Panc1 (cell line): ENCODE results near the gene CAV2. TPM values are rescaled to one million over a fixed set of nuclear protein-coding genes. Genes with fewer than 3 reads are reported as not detected.
A peak's percentile ranks its signal among the peaks of the same experiment; 100 is the strongest.

Experiments used
- ATAC-seq: fragments of 200-7000 bp; cut with Tn5 transposase; 2 replicates; pipeline ENCODE4 v1.9.1; 2020; ENCODE audit warnings: mild to moderate bottlenecking, moderate library complexity
- BruUV-seq: library from RNA; stranded (reverse); fragments of 400-500 nt; replicated peaks from 2 replicates; lab custom pipeline; 2021; lab: Mats Ljungman, UMichigan
- CTCF ChIA-PET: fragments of 300-600 bp; sonication (Branson Sonifier 250); formaldehyde crosslinking; loops from one replicate; lab custom pipeline; 2022; ENCODE audit warnings: antibody characterized with exemption; lab: Charles Lee
- POLR2A ChIA-PET: fragments of 300-600 bp; sonication (Branson Sonifier 250); formaldehyde crosslinking; loops from one replicate; lab custom pipeline; 2022; ENCODE audit warnings: antibody characterized with exemption; lab: Charles Lee
- DNase-seq: peaks from one replicate; pipeline ENCODE4 v3.0.0-alpha.2; 2010; ENCODE audit warnings: low read depth, low spot score
- H3K27ac ChIP-seq: 2 replicates; pipeline ENCODE4 v1.5.1; 2011; ENCODE audit warnings: mild to moderate bottlenecking, low read length, inconsistent platforms
- H3K27me3 ChIP-seq: fragments of 200-500 bp; sonication (Bioruptor generic); 2 replicates; pipeline ENCODE4 v1.6.0; 2014; ENCODE audit warnings: low read length, inconsistent platforms; ENCODE audit not compliant: control insufficient read depth, insufficient read depth
- H3K36me3 ChIP-seq: fragments of 200-500 bp; sonication (Bioruptor generic); 2 replicates; pipeline ENCODE4 v1.5.1; 2014; ENCODE audit warnings: inconsistent platforms, mild to moderate bottlenecking, low read length, moderate library complexity; ENCODE audit not compliant: control insufficient read depth, insufficient read depth
- H3K4me1 ChIP-seq: 2 replicates; pipeline ENCODE4 v1.5.1; 2011; ENCODE audit warnings: inconsistent platforms, mild to moderate bottlenecking, low read length, moderate library complexity; ENCODE audit not compliant: control insufficient read depth, insufficient read depth
- H3K4me3 ChIP-seq, 2 experiments: 2 replicates each; pipeline ENCODE4 v1.5.1; 2011 to 2012; ENCODE audit warnings: low read depth in 2 of 2, low read length in 2 of 2, mild to moderate bottlenecking in 2 of 2, inconsistent platforms in 1 of 2, moderate library complexity in 1 of 2
- H3K9me3 ChIP-seq: fragments of 200-500 bp; sonication (Bioruptor generic); 2 replicates; pipeline ENCODE4 v1.5.1; 2014; ENCODE audit warnings: low read depth, mild to moderate bottlenecking, inconsistent platforms, low read length, moderate library complexity; ENCODE audit not compliant: control insufficient read depth, insufficient read depth
- CTCF ChIP-seq: fragments of 450-650 bp; IDR thresholded peaks from 2 replicates; pipeline ENCODE4 v1.5.1; 2017; ENCODE audit warnings: mild to moderate bottlenecking
- POLR2AphosphoS5 ChIP-seq: IDR thresholded peaks from 2 replicates; pipeline ENCODE4 v1.6.1; 2012; ENCODE audit warnings: mild to moderate bottlenecking, low read depth, low read length, moderate library complexity
- REST ChIP-seq, 2 experiments: IDR thresholded peaks; 2 replicates each; pipeline ENCODE4 v1.6.1; 2011 to 2012; ENCODE audit warnings: low read depth in 2 of 2, control low read depth in 1 of 2, low read length in 1 of 2, mild to moderate bottlenecking in 1 of 2, moderate library complexity in 1 of 2; ENCODE audit not compliant: insufficient read depth in 1 of 2
- SIN3A ChIP-seq: IDR thresholded peaks from 2 replicates; pipeline ENCODE4 v1.6.1; 2012; ENCODE audit warnings: low read depth, mild to moderate bottlenecking, low read length, moderate library complexity, borderline replicate concordance; ENCODE audit not compliant: insufficient read depth
- TCF7L2 ChIP-seq: IDR thresholded peaks from 2 replicates; pipeline ENCODE4 v1.6.1; 2011; ENCODE audit warnings: mild to moderate bottlenecking, low read depth, low read length, inconsistent platforms
- in situ Hi-C: cut with HindIII; loops from 2 replicates; pipeline ENCODE4 v1.10.0; 2016; ENCODE audit warnings: low sequenced_read_pairs, low pct_unique_long_range_greater_than_20kb
- intact Hi-C: fragments of 100-400 bp; cut with micrococcal nuclease; formaldehyde crosslinking; loops from one replicate; pipeline ENCODE4 v1.10.0; 2022; ENCODE audit not compliant: unreplicated experiment
- total RNA-seq: library from RNA; stranded (reverse); gene quantifications from one replicate; pipeline ENCODE4 v1.2.1, GENCODE V29; 2021; ENCODE audit not compliant: unreplicated experiment

CAV2 gene
- total RNA-seq, 1 experiment from 2014 or later = 217 TPM

- no peaks in the 10 kb centered on the region for H3K9me3 ChIP-seq
- no TSS peak for BruUV-seq
- DNase-seq (no peak), ATAC-seq (no peak)
- peaks cover 39% of the 10 kb centered on the region for H3K36me3 ChIP-seq
- ChIA-PET CTCF (interaction anchor here (0.8 to 1.2 kb wide), 3 partner anchors 12 to 16 kb away, joined by 3 to 4 read pairs (median 3); no protein-coding TSS in a partner anchor), POLR2A (interaction anchor here (0.8 to 2.7 kb wide), 4 partner anchors 15 to 255 kb away, joined by 5 to 13 read pairs (median 6); no protein-coding TSS in a partner anchor)
- H3K4me1 ChIP-seq = peaks cover 66% of the 10 kb centered on the region
- intact Hi-C loops (loop anchor here (10.0 kb wide), 1 partner anchor 102 kb away; no protein-coding TSS in a partner anchor), in situ Hi-C loops (no loop called here)
- TF ChIP-seq TCF7L2 = no peak
- no peak for TF ChIP-seq REST (IDR thresholded peaks at IDR 0.05; ENCODE audit: insufficient read depth in 1 of 2, low read depth in 2 of 2, low read length in 1 of 2)
- no peak; the same call in 1 of the 2 replicates for TF ChIP-seq POLR2AphosphoS5
- no peak for TF ChIP-seq CTCF
- peak overlapping the region; percentile 99 for H3K27ac ChIP-seq
- no peaks in the 10 kb centered on the region for H3K27me3 ChIP-seq
- H3K4me3 ChIP-seq = peak overlapping the region; percentile 78 to 90
Observed at GRCh38 chr7:116526897-116527296, 27.4 kb downstream of the CAV2 start.

GRCh38 chr7:116527521-116527920, 28.0 kb downstream of the CAV2 start:
- H3K27me3 ChIP-seq = no peaks in the 10 kb centered on the region
- DNase-seq = no peak
- H3K27ac ChIP-seq = peak overlapping the region; percentile 99
- ChIA-PET POLR2A (interaction anchor here (1.0 to 2.7 kb wide), 2 partner anchors 16 to 103 kb away, joined by 5 to 13 read pairs; no protein-coding TSS in a partner anchor), CTCF (no interaction called here)
- TF ChIP-seq REST (IDR thresholded peaks at IDR 0.05; ENCODE audit: insufficient read depth in 1 of 2, low read depth in 2 of 2, low read length in 1 of 2) = no peak
- TF ChIP-seq CTCF = no peak
- no peak for TF ChIP-seq POLR2AphosphoS5
- no peak for TF ChIP-seq SIN3A
- no peak for TF ChIP-seq TCF7L2
- peaks cover 45% of the 10 kb centered on the region for H3K36me3 ChIP-seq
- no peaks in the 10 kb centered on the region for H3K9me3 ChIP-seq
- H3K4me1 ChIP-seq = peaks cover 66% of the 10 kb centered on the region
- intact Hi-C loops = loop anchor here (10.0 kb wide), 1 partner anchor 103 kb away; no protein-coding TSS in a partner anchor
- BruUV-seq = no TSS peak
- in situ Hi-C loops = no loop called here
- H3K4me3 ChIP-seq = peak overlapping the region; percentile 78 to 90
- ATAC-seq = no peak
